Neutrophil (primary cell): ENCODE data around the gene ZNF445.

Experiments
- H3K27ac ChIP-seq: fragments of 200-600 bp; sonication (generic); 2 replicates; pipeline ENCODE4 v1.5.1; 2016; ENCODE audit warnings: mild to moderate bottlenecking, moderate library complexity
- H3K27me3 ChIP-seq: fragments of 200-600 bp; sonication (generic); 2 replicates; pipeline ENCODE4 v1.6.0; 2016; ENCODE audit warnings: mild to moderate bottlenecking
- H3K36me3 ChIP-seq: fragments of 200-600 bp; sonication (generic); 2 replicates; pipeline ENCODE4 v1.5.1; 2017
- H3K4me1 ChIP-seq, 2 experiments: fragments of 200-600 bp in 1 of 2; sonication (generic) in 1 of 2; 1 replicate in 1 of 2; 2 replicates in 1 of 2; pipeline versions ENCODE4 v1.5.1 to v1.6.1; 2013 to 2016; ENCODE audit warnings: low read depth in 1 of 2, low read length in 1 of 2, mild to moderate bottlenecking in 1 of 2, moderate library complexity in 1 of 2; ENCODE audit not compliant: control insufficient read depth in 1 of 2, insufficient read depth in 1 of 2
- H3K4me3 ChIP-seq, 2 experiments: fragments of 200-600 bp in 1 of 2; sonication (generic) in 1 of 2; 1 replicate in 1 of 2; 2 replicates in 1 of 2; pipeline ENCODE4 v1.5.1; 2013 to 2016; ENCODE audit warnings: low read depth in 1 of 2, low read length in 1 of 2, mild to moderate bottlenecking in 1 of 2, moderate library complexity in 1 of 2
- H3K9me3 ChIP-seq: fragments of 200-600 bp; sonication (generic); 2 replicates; pipeline ENCODE4 v1.5.1; 2016
- TF ChIP-seq, protein P1 (sequence below): fragments of 200-600 bp; sonication (generic); IDR thresholded peaks from 2 replicates; pipeline ENCODE4 v1.5.1; 2016; ENCODE audit warnings: antibody characterized with exemption

ZNF445 gene

DNA sequence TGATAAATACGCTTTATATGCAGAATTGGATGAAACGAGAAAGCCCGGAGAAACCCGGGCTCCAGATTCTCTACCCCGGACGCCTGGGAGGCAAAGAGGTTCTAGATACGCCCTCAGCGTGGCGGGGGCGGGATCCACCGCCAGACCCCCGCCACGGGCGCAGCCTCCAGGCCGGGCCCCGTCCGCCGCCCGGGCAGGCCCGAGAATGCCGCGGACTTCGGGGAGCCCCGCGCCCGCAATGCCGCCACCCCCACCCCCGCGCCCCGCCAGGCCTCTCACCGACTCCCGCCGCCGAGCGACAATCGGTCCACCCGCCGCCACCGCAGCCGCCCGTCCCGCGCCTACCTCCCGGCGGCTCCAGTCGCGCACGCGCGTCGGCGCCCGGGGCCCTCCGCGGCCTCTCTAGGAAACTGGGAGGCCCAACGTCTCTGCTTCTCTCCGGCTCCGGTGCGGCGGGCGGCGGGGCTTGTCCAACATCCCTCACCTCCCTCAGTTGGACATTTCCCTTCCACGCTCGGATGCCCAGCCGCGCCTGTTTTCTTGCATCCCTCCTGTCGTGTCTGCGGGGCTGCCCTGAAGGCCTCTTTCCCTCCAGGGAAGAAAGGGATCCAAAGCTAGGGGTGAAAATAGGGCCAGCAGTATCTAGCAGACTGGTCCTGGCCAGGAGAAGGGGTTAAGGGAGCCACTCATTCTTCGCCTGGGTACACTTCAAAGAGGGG, at the start of gene ZNF445:
Gene ZNF445, minus strand, starts transcription at position 359 of the 719 bp plus-strand sequence. CDS start 22,121 bp downstream, outside the sequence.
- H3K27ac ChIP-seq: peak within 1 kb of the TSS; percentile 69
- peak within 1 kb of the TSS; percentile 67 to 74 for H3K4me3 ChIP-seq
- H3K9me3 ChIP-seq: no peaks in the 10 kb centered on the region
- no peaks in the 10 kb centered on the region for H3K27me3 ChIP-seq
- H3K36me3 ChIP-seq: no peaks in the 10 kb centered on the region
- H3K4me1 ChIP-seq: peaks cover 18 to 21% of the 10 kb centered on the region in 2 experiments
- TF ChIP-seq, protein P1, sequence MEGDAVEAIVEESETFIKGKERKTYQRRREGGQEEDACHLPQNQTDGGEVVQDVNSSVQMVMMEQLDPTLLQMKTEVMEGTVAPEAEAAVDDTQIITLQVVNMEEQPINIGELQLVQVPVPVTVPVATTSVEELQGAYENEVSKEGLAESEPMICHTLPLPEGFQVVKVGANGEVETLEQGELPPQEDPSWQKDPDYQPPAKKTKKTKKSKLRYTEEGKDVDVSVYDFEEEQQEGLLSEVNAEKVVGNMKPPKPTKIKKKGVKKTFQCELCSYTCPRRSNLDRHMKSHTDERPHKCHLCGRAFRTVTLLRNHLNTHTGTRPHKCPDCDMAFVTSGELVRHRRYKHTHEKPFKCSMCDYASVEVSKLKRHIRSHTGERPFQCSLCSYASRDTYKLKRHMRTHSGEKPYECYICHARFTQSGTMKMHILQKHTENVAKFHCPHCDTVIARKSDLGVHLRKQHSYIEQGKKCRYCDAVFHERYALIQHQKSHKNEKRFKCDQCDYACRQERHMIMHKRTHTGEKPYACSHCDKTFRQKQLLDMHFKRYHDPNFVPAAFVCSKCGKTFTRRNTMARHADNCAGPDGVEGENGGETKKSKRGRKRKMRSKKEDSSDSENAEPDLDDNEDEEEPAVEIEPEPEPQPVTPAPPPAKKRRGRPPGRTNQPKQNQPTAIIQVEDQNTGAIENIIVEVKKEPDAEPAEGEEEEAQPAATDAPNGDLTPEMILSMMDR: peak; percentile 31

DNA sequence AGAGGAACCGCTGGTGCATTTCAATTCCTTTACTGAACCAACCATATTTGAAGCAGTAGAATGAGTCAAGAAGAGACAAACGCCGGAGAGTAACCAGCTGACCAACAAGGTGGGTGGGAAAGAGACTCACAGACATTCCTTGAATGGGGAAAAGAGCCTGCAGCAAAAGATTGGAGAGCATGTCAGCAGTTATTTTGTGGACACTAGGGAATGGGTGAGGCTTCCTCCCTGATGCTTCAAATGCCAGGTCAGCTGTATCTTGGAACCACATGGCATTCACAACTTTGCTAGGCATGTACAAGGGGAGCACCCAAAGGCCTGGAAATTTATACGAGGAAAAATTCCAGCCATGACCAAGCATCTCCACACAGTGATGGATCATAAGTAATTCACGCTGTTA, 47.6 kb upstream of the ZNF445 start:
- TF ChIP-seq, protein P1: no peak
- Histone ChIP-seq H3K27me3 (no peaks in the 10 kb centered on the region), H3K36me3 (no peaks in the 10 kb centered on the region)

DNA sequence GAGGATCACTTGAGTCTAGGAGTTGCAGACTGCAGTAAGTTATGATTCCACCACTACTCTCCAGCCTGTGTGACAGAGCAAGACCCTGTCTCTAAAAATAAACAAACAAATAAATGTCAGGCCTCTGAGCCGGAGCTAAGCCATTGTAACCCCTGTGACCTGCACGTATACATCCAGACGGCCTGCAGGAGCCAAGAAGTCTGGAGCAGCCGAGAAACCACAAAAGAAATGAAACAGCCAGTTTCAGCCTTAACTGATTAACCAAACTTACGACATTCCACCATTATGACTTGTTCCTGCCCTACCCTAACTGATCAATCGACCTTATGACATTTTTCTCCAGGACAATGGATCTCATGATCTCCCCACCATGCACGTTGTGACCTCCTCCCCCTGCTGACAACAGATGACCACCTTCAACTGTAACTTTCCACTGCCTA, 45.0 kb upstream of the ZNF445 start:
- Histone ChIP-seq H3K4me1 (peaks cover 6% of the 10 kb centered on the region in 2 experiments), H3K4me3 (no peak overlapping the region), H3K27me3 (no peaks in the 10 kb centered on the region), H3K36me3 (no peaks in the 10 kb centered on the region), H3K27ac (no peak overlapping the region), H3K9me3 (no peaks in the 10 kb centered on the region)
- TF ChIP-seq, protein P1: no peak

More for the DNA sequence above, 47.6 kb upstream of the ZNF445 start:
- Histone ChIP-seq H3K27ac (no peak overlapping the region), H3K4me3 (no peak overlapping the region), H3K9me3 (no peaks in the 10 kb centered on the region), H3K4me1 (no peaks in the 10 kb centered on the region)

DNA sequence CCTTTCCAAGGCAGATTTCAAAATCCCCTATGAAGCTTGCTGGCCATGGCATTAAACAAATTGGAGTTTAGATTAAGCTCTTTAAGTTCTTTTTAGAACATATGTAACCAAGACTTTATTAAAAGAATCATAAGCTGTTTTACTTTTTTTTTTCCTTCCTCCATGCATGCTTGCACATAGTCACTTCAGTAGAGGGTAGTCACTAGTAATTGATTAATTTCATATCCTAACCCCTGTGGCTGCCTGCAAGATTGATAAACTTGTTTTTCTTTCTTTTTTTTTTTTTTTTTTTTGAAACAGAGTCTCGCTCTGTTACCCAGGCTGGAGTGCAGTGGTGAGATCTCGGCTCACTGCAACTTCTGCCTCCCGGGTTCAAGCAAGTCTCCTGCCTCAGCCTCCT, 44.3 kb upstream of the ZNF445 start:
- Histone ChIP-seq H3K27ac (no peak overlapping the region), H3K9me3 (no peaks in the 10 kb centered on the region), H3K4me1 (peaks cover 6% of the 10 kb centered on the region in 2 experiments), H3K36me3 (no peaks in the 10 kb centered on the region), H3K4me3 (no peak overlapping the region), H3K27me3 (no peaks in the 10 kb centered on the region)
- TF ChIP-seq, protein P1: no peak

DNA sequence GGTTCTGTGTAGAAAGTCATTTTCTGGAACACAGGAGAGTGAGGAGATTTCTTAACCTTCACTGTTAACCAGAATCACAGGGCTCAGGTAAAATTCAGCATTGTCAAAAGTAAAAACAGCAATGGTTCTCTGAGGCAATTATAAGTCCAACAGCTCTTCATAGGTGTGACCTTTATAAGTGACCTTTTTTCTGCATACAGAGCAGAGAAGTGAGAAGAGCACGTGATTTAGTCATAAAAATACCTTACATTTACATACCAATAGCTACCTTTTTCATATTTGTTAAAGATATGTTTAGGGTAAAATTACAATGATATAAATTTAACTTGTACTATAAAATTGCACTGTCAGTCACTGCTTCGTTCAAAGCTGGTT, 41.3 kb upstream of the ZNF445 start:
- Histone ChIP-seq H3K27me3 (no peaks in the 10 kb centered on the region), H3K27ac (no peak overlapping the region), H3K9me3 (no peaks in the 10 kb centered on the region), H3K4me1 (peaks cover 6% of the 10 kb centered on the region in 2 experiments), H3K4me3 (no peak overlapping the region), H3K36me3 (no peaks in the 10 kb centered on the region)
- TF ChIP-seq, protein P1: no peak
